H9 (cell line): ENCODE results near the gene PPM1G. TPM values are rescaled to one million over a fixed set of nuclear protein-coding genes. Genes with fewer than 3 reads are reported as not detected.

Experiments
- DNase-seq: peaks from one replicate; pipeline ENCODE4 v3.0.0-alpha.2; 2017
- H2AFZ ChIP-seq: one replicate; pipeline ENCODE4 v1.6.1; 2013; ENCODE audit warnings: mild to moderate bottlenecking, low read length, control low read depth, moderate library complexity
- H2AK5ac ChIP-seq: 2 replicates; pipeline ENCODE4 v1.6.1; 2013; ENCODE audit warnings: low read length, control low read depth, mixed read lengths; ENCODE audit not compliant: insufficient read length
- H2BK120ac ChIP-seq: one replicate; pipeline ENCODE4 v1.6.1; 2013; ENCODE audit warnings: low read depth, mild to moderate bottlenecking, low read length, control low read depth, inconsistent platforms; ENCODE audit not compliant: poor library complexity, severe bottlenecking
- H2BK12ac ChIP-seq: 2 replicates; pipeline ENCODE4 v1.6.1; 2013; ENCODE audit warnings: low read length, control low read depth, mixed read lengths, low read depth; ENCODE audit not compliant: insufficient read length
- H2BK15ac ChIP-seq: 2 replicates; pipeline ENCODE4 v1.6.1; 2013; ENCODE audit warnings: low read depth, low read length, control low read depth
- H2BK20ac ChIP-seq: one replicate; pipeline ENCODE4 v1.6.1; 2013; ENCODE audit warnings: low read depth, mild to moderate bottlenecking, low read length, control low read depth, inconsistent platforms; ENCODE audit not compliant: poor library complexity, severe bottlenecking
- H2BK5ac ChIP-seq: 2 replicates; pipeline ENCODE4 v1.6.1; 2013; ENCODE audit warnings: low read length, control low read depth, mixed read lengths; ENCODE audit not compliant: insufficient read length
- H3K14ac ChIP-seq: 2 replicates; pipeline ENCODE4 v1.6.1; 2013; ENCODE audit warnings: low read length, control low read depth; ENCODE audit not compliant: insufficient read depth
- H3K18ac ChIP-seq: 2 replicates; pipeline ENCODE4 v1.6.1; 2013; ENCODE audit warnings: low read depth, mild to moderate bottlenecking, mixed read lengths, low read length, control low read depth; ENCODE audit not compliant: insufficient read length
- H3K23ac ChIP-seq: 2 replicates; pipeline ENCODE4 v1.6.1; 2013; ENCODE audit warnings: low read length, control low read depth, mixed read lengths, low read depth; ENCODE audit not compliant: insufficient read length
- H3K23me2 ChIP-seq: 2 replicates; pipeline ENCODE4 v1.6.1; 2013; ENCODE audit warnings: low read depth, mild to moderate bottlenecking, mixed read lengths, low read length, control low read depth; ENCODE audit not compliant: insufficient read length, poor library complexity, severe bottlenecking
- H3K27ac ChIP-seq: 2 replicates; pipeline ENCODE4 v1.5.1; 2013; ENCODE audit warnings: low read length, control low read depth, mixed read lengths, low read depth; ENCODE audit not compliant: insufficient read length
- H3K27me3 ChIP-seq: 2 replicates; pipeline ENCODE4 v1.6.1; 2013; ENCODE audit warnings: low read length, control low read depth, inconsistent platforms; ENCODE audit not compliant: insufficient read depth
- H3K4ac ChIP-seq: 2 replicates; pipeline ENCODE4 v1.6.1; 2013; ENCODE audit warnings: low read depth, mild to moderate bottlenecking, control low read depth, inconsistent platforms, low read length, moderate library complexity
- H3K4me1 ChIP-seq: 2 replicates; pipeline ENCODE4 v1.6.1; 2013; ENCODE audit warnings: low read length, control low read depth, inconsistent platforms; ENCODE audit not compliant: insufficient read depth
- H3K4me2 ChIP-seq: 2 replicates; pipeline ENCODE4 v1.6.1; 2013; ENCODE audit warnings: low read length, control low read depth, mixed read lengths; ENCODE audit not compliant: insufficient read length, insufficient read depth
- H3K56ac ChIP-seq: 2 replicates; pipeline ENCODE4 v1.6.1; 2013; ENCODE audit warnings: low read depth, mild to moderate bottlenecking, mixed read lengths, low read length, control low read depth; ENCODE audit not compliant: insufficient read length
- H3K79me1 ChIP-seq: 2 replicates; pipeline ENCODE4 v1.6.1; 2013; ENCODE audit warnings: low read depth, mild to moderate bottlenecking, moderate library complexity, low read length, control low read depth, inconsistent platforms; ENCODE audit not compliant: insufficient read depth, poor library complexity, severe bottlenecking
- H3K79me2 ChIP-seq: 2 replicates; pipeline ENCODE4 v1.6.1; 2013; ENCODE audit warnings: low read length, control low read depth, inconsistent platforms; ENCODE audit not compliant: insufficient read depth
- H3K9ac ChIP-seq: 2 replicates; pipeline ENCODE4 v1.6.1; 2013; ENCODE audit warnings: low read length, control low read depth, mixed read lengths; ENCODE audit not compliant: insufficient read length; ENCODE audit errors: extremely low read depth
- H3K9me3 ChIP-seq: one replicate; pipeline ENCODE4 v1.6.1; 2013; ENCODE audit warnings: low read depth, low read length, inconsistent platforms; ENCODE audit not compliant: control insufficient read depth
- H3T11ph ChIP-seq: one replicate; pipeline ENCODE4 v1.6.1; 2013; ENCODE audit warnings: mild to moderate bottlenecking, low read length, control low read depth, inconsistent platforms
- H4K20me1 ChIP-seq: one replicate; pipeline ENCODE4 v1.6.1; 2013; ENCODE audit not compliant: control insufficient read depth, insufficient read length, insufficient read depth
- H4K5ac ChIP-seq: 2 replicates; pipeline ENCODE4 v1.6.1; 2013; ENCODE audit warnings: low read depth, mild to moderate bottlenecking, mixed read lengths, low read length, control low read depth; ENCODE audit not compliant: insufficient read length
- H4K8ac ChIP-seq: replicated peaks from 2 replicates; pipeline ENCODE4 v1.6.1; 2013; ENCODE audit warnings: low read length, control low read depth, mixed read lengths, low read depth; ENCODE audit not compliant: insufficient read length
- H4K91ac ChIP-seq: 2 replicates; pipeline ENCODE4 v1.6.1; 2013; ENCODE audit warnings: low read depth, mild to moderate bottlenecking, moderate library complexity, mixed read lengths, low read length, control low read depth; ENCODE audit not compliant: insufficient read length
- H3K27ac Mint-ChIP-seq, 3 experiments: 2 replicates in 2 of 3; 3 replicates in 1 of 3; pipeline ENCODE4 v1.8.0; 2020 to 2021; ENCODE audit warnings: mixed read lengths in 3 of 3, mild to moderate bottlenecking in 1 of 3, moderate library complexity in 1 of 3
- H3K27me3 Mint-ChIP-seq: 2 replicates; pipeline ENCODE4 v1.8.0; 2021; ENCODE audit warnings: low read depth, mild to moderate bottlenecking, moderate library complexity, mixed read lengths
- H3K36me3 Mint-ChIP-seq, 3 experiments: 2 replicates in 2 of 3; 3 replicates in 1 of 3; pipeline ENCODE4 v1.8.0; 2020 to 2021; ENCODE audit warnings: low read depth in 3 of 3, mixed read lengths in 3 of 3; ENCODE audit not compliant: insufficient read depth in 1 of 3
- H3K4me1 Mint-ChIP-seq, 2 experiments: 2 replicates each; pipeline ENCODE4 v1.8.0; 2020; ENCODE audit warnings: mixed read lengths in 2 of 2
- H3K4me3 Mint-ChIP-seq, 2 experiments: 2 replicates in 1 of 2; 3 replicates in 1 of 2; pipeline ENCODE4 v1.8.0; 2020 to 2021; ENCODE audit warnings: mild to moderate bottlenecking in 2 of 2, mixed read lengths in 2 of 2, moderate library complexity in 1 of 2
- H3K9me3 Mint-ChIP-seq, 2 experiments: 2 replicates in 1 of 2; 3 replicates in 1 of 2; pipeline ENCODE4 v1.8.0; 2020; ENCODE audit warnings: mild to moderate bottlenecking in 2 of 2, mixed read lengths in 2 of 2, moderate library complexity in 1 of 2
- WGBS: extraction: QIAGEN DNeasy Blood & Tissue Kit; methylation state at CpG from one replicate; pipeline ENCODE4 v1.1.7; 2013; ENCODE audit warnings: missing lambda C conversion rate, low lambda C conversion rate, mixed read lengths; ENCODE audit not compliant: insufficient read length; ENCODE audit errors: extremely low coverage; 5-methylcytosine and 5-hydroxymethylcytosine counted together
- total RNA-seq: library from RNA; stranded (reverse); gene quantifications from 2 replicates; pipeline ENCODE4 v1.2.1, GENCODE V29; 2021
- TF ChIP-seq, protein P1 (sequence below): fragments of 200-600 bp; sonication (generic); conservative IDR thresholded peaks from 3 replicates; pipeline ENCODE4 v1.8.0; 2021; ENCODE audit warnings: antibody characterized with exemption, mild to moderate bottlenecking

PPM1G gene
- total RNA-seq, 1 experiment from 2014 or later, result 146 TPM

DNA sequence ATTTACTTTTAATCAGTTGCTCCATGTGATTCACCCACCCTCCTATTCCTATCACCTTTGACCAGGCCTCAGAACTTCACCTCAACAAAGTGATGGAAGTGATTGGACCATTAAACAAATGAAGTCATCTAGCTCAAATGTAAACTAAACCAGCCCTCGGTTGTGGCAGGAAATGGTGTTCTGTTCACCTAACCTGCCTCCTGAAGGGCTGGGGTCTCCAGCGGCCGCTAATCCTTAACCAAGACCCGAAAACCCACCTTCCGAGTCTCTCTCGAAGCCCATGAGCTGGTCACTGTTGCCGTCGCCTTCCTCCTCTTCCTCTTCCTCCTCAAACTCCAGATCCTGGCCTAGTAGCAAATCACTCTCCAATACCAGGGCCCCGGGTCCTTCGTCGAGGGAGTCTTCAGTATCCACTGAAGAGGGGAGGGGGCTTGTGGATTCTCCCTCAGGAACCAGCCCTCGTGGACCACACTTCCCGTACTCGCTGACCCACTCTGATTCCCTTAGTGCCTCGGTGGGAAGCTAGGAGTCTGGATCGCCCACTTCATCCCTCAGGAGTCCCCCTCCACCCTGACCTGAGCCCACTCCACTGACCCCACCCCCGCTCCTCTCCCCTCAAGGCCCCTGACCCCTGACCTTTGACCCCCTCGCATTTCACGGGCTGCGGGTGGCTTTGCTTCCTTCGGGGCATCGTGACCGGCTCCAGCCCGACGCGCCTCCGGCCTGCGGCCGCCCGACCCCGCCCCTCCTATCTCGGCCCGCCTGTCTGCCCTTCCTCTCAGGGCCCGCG lies 29.4 kb downstream of the PPM1G start:
- no peak overlapping the region for H2AFZ ChIP-seq
- H3K79me1 ChIP-seq, result no peaks in the 10 kb centered on the region
- H3K9ac ChIP-seq, result peak overlapping the region; percentile 84
- no peak overlapping the region for H4K8ac ChIP-seq
- H3K27me3 Mint-ChIP-seq, result peaks cover 1% of the 10 kb centered on the region; the same call in 1 of the 2 replicates
- H2BK20ac ChIP-seq, result no peak overlapping the region
- H3K56ac ChIP-seq, result no peak overlapping the region
- peak overlapping the region; percentile 84 for H3K14ac ChIP-seq
- no peak overlapping the region; the same call in 1 of the 2 replicates for H3K4ac ChIP-seq
- no peak overlapping the region for H2BK15ac ChIP-seq
- no peaks in the 10 kb centered on the region for H4K20me1 ChIP-seq
- H2BK120ac ChIP-seq, result no peak overlapping the region
- no peak overlapping the region for H3K23ac ChIP-seq
- H3K27ac Mint-ChIP-seq, result peak overlapping the region; percentile 70 to 96 (median 92)
- H4K91ac ChIP-seq, result no peak overlapping the region
- no CpG with 5 or more reads among the region's 35 CpGs for WGBS
- no peak overlapping the region for H2BK5ac ChIP-seq
- no peaks in the 10 kb centered on the region for H3K9me3 ChIP-seq
- H3T11ph ChIP-seq, result no peak overlapping the region
- no peak overlapping the region for H4K5ac ChIP-seq
- no peak overlapping the region for H2BK12ac ChIP-seq
- peak overlapping the region; percentile 86 to 94 for H3K4me3 Mint-ChIP-seq
- peaks cover 12% of the 10 kb centered on the region for H3K23me2 ChIP-seq
- H3K27ac ChIP-seq, result peak overlapping the region; percentile 14
- H3K9me3 Mint-ChIP-seq, result no peaks in the 10 kb centered on the region
- H3K4me1 ChIP-seq, result no peaks in the 10 kb centered on the region
- H2AK5ac ChIP-seq, result no peak overlapping the region
- H3K4me2 ChIP-seq, result peak overlapping the region; percentile 87
- no peaks in the 10 kb centered on the region for H3K79me2 ChIP-seq
- no peaks in the 10 kb centered on the region for H3K27me3 ChIP-seq
- H3K36me3 Mint-ChIP-seq, result peaks cover 40 to 90% (median 76%) of the 10 kb centered on the region in 3 experiments; a peak in 6 of 7 replicates
- H3K4me1 Mint-ChIP-seq, result peaks cover 19 to 27% of the 10 kb centered on the region in 2 experiments
- TF ChIP-seq, protein P1, sequence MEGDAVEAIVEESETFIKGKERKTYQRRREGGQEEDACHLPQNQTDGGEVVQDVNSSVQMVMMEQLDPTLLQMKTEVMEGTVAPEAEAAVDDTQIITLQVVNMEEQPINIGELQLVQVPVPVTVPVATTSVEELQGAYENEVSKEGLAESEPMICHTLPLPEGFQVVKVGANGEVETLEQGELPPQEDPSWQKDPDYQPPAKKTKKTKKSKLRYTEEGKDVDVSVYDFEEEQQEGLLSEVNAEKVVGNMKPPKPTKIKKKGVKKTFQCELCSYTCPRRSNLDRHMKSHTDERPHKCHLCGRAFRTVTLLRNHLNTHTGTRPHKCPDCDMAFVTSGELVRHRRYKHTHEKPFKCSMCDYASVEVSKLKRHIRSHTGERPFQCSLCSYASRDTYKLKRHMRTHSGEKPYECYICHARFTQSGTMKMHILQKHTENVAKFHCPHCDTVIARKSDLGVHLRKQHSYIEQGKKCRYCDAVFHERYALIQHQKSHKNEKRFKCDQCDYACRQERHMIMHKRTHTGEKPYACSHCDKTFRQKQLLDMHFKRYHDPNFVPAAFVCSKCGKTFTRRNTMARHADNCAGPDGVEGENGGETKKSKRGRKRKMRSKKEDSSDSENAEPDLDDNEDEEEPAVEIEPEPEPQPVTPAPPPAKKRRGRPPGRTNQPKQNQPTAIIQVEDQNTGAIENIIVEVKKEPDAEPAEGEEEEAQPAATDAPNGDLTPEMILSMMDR, result no peak
- H3K18ac ChIP-seq, result peak overlapping the region; percentile 79
- peak; percentile 43 for DNase-seq
